SK-MEL-5 (cell line): ENCODE measurements around the gene CCDC116. TPM values are rescaled to one million over a fixed set of nuclear protein-coding genes. Genes with fewer than 3 reads are reported as not detected.
"Not testable (repeated sequence)": the region's sequence is repeated elsewhere in the genome, so short reads cannot be mapped to it uniquely, and the experiment has no call there.

ENCODE experiments used
- DNase-seq: peaks from one replicate; pipeline ENCODE4 v3.0.0-alpha.2; 2016; ENCODE audit warnings: low read depth, low spot score
- in situ Hi-C: cut with HindIII; loops from 2 replicates; pipeline ENCODE4 v1.10.0; 2016; ENCODE audit warnings: low sequenced_read_pairs, high pct_unique_total_duplicates, low pct_unique_long_range_greater_than_20kb
- total RNA-seq: library from RNA; depleted of rRNA; stranded (reverse); fragments of >200 nt; shearing (Covaris generic); gene quantifications from 2 replicates; pipeline ENCODE4 v1.2.3, GENCODE V29; 2014

The CCDC116 gene
- total RNA-seq, 1 experiment from 2014 or later, result not detected

GRCh38 chr22:21641789-21642583 is 9.4 kb downstream of the CCDC116 start, which contains the start of gene SDF2L1:
Gene SDF2L1, plus strand, starts transcription at chr22:21642302. Its CDS starts 35 bp downstream, at chr22:21642337.
- peak; percentile 99 for DNase-seq
- in situ Hi-C loops, result no loop called here

GRCh38 chr22:21642584-21643448 is 10.3 kb downstream of the CCDC116 start:
- in situ Hi-C loops, result no loop called here
- DNase-seq, result peak; percentile 73

- peak; percentile 45 for DNase-seq
- in situ Hi-C loops, result no loop called here
Measured at GRCh38 chr22:21643533-21644357, 11.2 kb downstream of the CCDC116 start.

GRCh38 chr22:21645513-21645912 is 13.0 kb downstream of the CCDC116 start:
- in situ Hi-C loops, DNase-seq: not testable (repeated sequence)

GRCh38 chr22:21646608-21647590 is 14.3 kb downstream of the CCDC116 start:
- in situ Hi-C loops, result no loop called here
- peak; percentile 92 for DNase-seq

GRCh38 chr22:21650280-21650679 is 17.7 kb downstream of the CCDC116 start:
- in situ Hi-C loops, result no loop called here
- no peak for DNase-seq

- no peak for DNase-seq
- in situ Hi-C loops, result no loop called here
Measured at GRCh38 chr22:21650823-21651520, 18.4 kb downstream of the CCDC116 start.

GRCh38 chr22:21651521-21652009 is 19.0 kb downstream of the CCDC116 start:
- DNase-seq, result no peak
- in situ Hi-C loops, result no loop called here

- DNase-seq, result peak; percentile 92
- in situ Hi-C loops, result no loop called here
Measured at GRCh38 chr22:21652010-21652546, 19.5 kb downstream of the CCDC116 start.

- in situ Hi-C loops, result no loop called here
- no peak for DNase-seq
Measured at GRCh38 chr22:21652547-21653545, 20.3 kb downstream of the CCDC116 start.

GRCh38 chr22:21657020-21657359 is 24.4 kb downstream of the CCDC116 start:
- in situ Hi-C loops, result no loop called here
- DNase-seq, result no peak

- DNase-seq, result peak; percentile 61
- in situ Hi-C loops, result no loop called here
Measured at GRCh38 chr22:21657360-21658032, 24.9 kb downstream of the CCDC116 start.

GRCh38 chr22:21659864-21660525 is 27.4 kb downstream of the CCDC116 start:
- no peak for DNase-seq
- in situ Hi-C loops, result no loop called here

- DNase-seq, result no peak
- in situ Hi-C loops, result no loop called here
Measured at GRCh38 chr22:21660904-21661303, 28.3 kb downstream of the CCDC116 start.
